Neuron (in vitro differentiated cells): ENCODE results near the gene TULP1.
"Not testable (repeated sequence)": the region's sequence is repeated elsewhere in the genome, so short reads cannot be mapped to it uniquely, and the experiment has no call there.

Experiments used
- H2AFZ ChIP-seq: one replicate; pipeline ENCODE4 v1.6.1; 2013; ENCODE audit warnings: low read depth, mild to moderate bottlenecking, inconsistent platforms, low read length, moderate library complexity
- H3K27me3 ChIP-seq: one replicate; pipeline ENCODE4 v1.6.1; 2013; ENCODE audit warnings: low read length; ENCODE audit not compliant: insufficient read depth
- H3K36me3 ChIP-seq: one replicate; pipeline ENCODE4 v1.6.1; 2013; ENCODE audit warnings: low read length; ENCODE audit not compliant: insufficient read depth
- H3K4me1 ChIP-seq: one replicate; pipeline ENCODE4 v1.6.1; 2013; ENCODE audit warnings: low read length; ENCODE audit not compliant: insufficient read depth
- H3K4me3 ChIP-seq: 2 replicates; pipeline ENCODE4 v1.5.1; 2013; ENCODE audit warnings: mild to moderate bottlenecking, low read length, moderate library complexity
- H3K9me3 ChIP-seq: one replicate; pipeline ENCODE4 v1.6.1; 2013; ENCODE audit warnings: low read length

Gene TULP1

GRCh38 chr6:35539223-35539622 lies 26.5 kb upstream of the TULP1 start:
- no peaks in the 10 kb centered on the region for H3K27me3 ChIP-seq
- no peak overlapping the region for H2AFZ ChIP-seq
- H3K36me3 ChIP-seq = no peaks in the 10 kb centered on the region
- peaks cover 8% of the 10 kb centered on the region for H3K4me1 ChIP-seq
- no peak overlapping the region for H3K4me3 ChIP-seq
- H3K9me3 ChIP-seq = peaks cover 2% of the 10 kb centered on the region

GRCh38 chr6:35535847-35536246 lies 23.2 kb upstream of the TULP1 start:
- not testable (repeated sequence) for H3K36me3 ChIP-seq, H3K27me3 ChIP-seq, H3K4me3 ChIP-seq, H2AFZ ChIP-seq, H3K9me3 ChIP-seq
- H3K4me1 ChIP-seq = peaks cover 15% of the 10 kb centered on the region

GRCh38 chr6:35534407-35535170 lies 21.9 kb upstream of the TULP1 start:
- H3K9me3 ChIP-seq = no peaks in the 10 kb centered on the region
- H3K4me3 ChIP-seq = no peak overlapping the region
- peaks cover 15% of the 10 kb centered on the region for H3K4me1 ChIP-seq
- H3K36me3 ChIP-seq = no peaks in the 10 kb centered on the region
- H3K27me3 ChIP-seq = no peaks in the 10 kb centered on the region
- H2AFZ ChIP-seq = peak overlapping the region; percentile 59

GRCh38 chr6:35533981-35534380 lies 21.3 kb upstream of the TULP1 start:
- Histone ChIP-seq H3K4me1 (peaks cover 15% of the 10 kb centered on the region), H3K9me3 (no peaks in the 10 kb centered on the region), H3K27me3 (no peaks in the 10 kb centered on the region), H2AFZ (peak overlapping the region; percentile 59), H3K4me3 (no peak overlapping the region), H3K36me3 (no peaks in the 10 kb centered on the region)

DNA sequence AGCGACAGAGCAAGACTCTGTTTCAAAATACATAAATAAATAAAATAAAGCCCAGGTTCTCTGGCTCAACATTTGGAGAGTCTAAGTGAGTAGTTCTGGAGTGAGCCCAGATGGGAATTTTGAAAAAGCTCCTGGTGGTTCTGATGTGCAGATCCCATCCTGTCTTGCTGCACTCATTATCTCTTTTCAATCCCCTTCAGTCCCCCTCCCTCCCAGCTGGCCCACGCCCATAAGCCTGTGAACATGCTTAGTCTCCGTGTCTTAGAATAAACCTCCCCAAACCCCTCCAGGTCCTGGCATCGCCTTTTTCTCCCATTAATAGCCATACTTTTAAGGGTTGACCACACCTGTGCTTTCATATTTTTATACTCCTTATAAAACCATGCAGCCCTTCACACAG lies 19.4 kb upstream of the TULP1 start:
- no peaks in the 10 kb centered on the region for H3K36me3 ChIP-seq

DNA sequence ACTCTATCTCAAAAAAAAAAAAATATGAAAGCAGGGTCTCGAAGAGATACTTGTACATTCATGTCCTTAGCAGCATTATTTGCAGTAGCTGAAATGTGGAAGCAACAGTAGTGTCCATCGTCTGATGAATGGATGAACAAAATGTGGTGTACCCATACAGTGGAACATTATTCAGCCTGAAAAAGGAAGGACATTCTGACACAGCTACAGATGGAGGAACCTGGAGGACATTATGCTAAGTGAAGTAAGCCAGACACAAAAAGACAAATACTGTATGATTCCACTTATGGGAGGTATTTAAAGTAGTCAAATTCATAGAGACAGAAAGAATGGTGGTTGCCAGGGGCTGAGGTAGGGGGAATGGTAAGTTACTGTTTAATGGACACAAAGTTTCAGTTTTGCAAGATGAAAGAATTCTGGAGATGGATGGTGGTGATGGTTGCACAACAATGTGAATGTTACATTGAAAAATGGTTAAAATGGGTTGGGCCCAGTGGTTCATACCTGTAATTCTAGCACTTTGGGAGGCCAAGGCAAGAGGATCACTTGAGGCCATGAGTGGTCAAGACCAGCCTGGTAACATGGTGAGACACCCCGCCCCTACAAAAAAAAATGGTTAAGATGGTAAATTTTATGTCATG lies 11.8 kb upstream of the TULP1 start:
- H3K4me1 ChIP-seq = no peaks in the 10 kb centered on the region
- no peaks in the 10 kb centered on the region for H3K9me3 ChIP-seq
- no peak overlapping the region for H3K4me3 ChIP-seq
- H2AFZ ChIP-seq = no peak overlapping the region
- no peaks in the 10 kb centered on the region for H3K27me3 ChIP-seq
- no peaks in the 10 kb centered on the region for H3K36me3 ChIP-seq

More for the DNA sequence above, 19.4 kb upstream of the TULP1 start:
- H3K4me3 ChIP-seq = no peak overlapping the region
- no peaks in the 10 kb centered on the region for H3K27me3 ChIP-seq
- peaks cover 15% of the 10 kb centered on the region for H3K4me1 ChIP-seq
- H2AFZ ChIP-seq = no peak overlapping the region
- no peaks in the 10 kb centered on the region for H3K9me3 ChIP-seq

- no peaks in the 10 kb centered on the region for H3K27me3 ChIP-seq
- no peaks in the 10 kb centered on the region for H3K36me3 ChIP-seq
- H3K9me3 ChIP-seq = no peaks in the 10 kb centered on the region
- H3K4me1 ChIP-seq = no peaks in the 10 kb centered on the region
- H3K4me3 ChIP-seq = no peak overlapping the region
- H2AFZ ChIP-seq = no peak overlapping the region
Measured at GRCh38 chr6:35522660-35523658, 10.3 kb upstream of the TULP1 start.

- no peak overlapping the region for H2AFZ ChIP-seq
- no peaks in the 10 kb centered on the region for H3K36me3 ChIP-seq
- no peaks in the 10 kb centered on the region for H3K9me3 ChIP-seq
- H3K4me1 ChIP-seq = no peaks in the 10 kb centered on the region
- H3K27me3 ChIP-seq = no peaks in the 10 kb centered on the region
- H3K4me3 ChIP-seq = no peak overlapping the region
Measured at GRCh38 chr6:35522151-35522550, 9.5 kb upstream of the TULP1 start.

GRCh38 chr6:35521235-35521634 lies 8.5 kb upstream of the TULP1 start:
- H3K36me3 ChIP-seq = no peaks in the 10 kb centered on the region
- H3K9me3 ChIP-seq = no peaks in the 10 kb centered on the region
- H3K4me3 ChIP-seq = no peak overlapping the region
- H3K27me3 ChIP-seq = no peaks in the 10 kb centered on the region
- no peak overlapping the region for H2AFZ ChIP-seq
- no peaks in the 10 kb centered on the region for H3K4me1 ChIP-seq

DNA sequence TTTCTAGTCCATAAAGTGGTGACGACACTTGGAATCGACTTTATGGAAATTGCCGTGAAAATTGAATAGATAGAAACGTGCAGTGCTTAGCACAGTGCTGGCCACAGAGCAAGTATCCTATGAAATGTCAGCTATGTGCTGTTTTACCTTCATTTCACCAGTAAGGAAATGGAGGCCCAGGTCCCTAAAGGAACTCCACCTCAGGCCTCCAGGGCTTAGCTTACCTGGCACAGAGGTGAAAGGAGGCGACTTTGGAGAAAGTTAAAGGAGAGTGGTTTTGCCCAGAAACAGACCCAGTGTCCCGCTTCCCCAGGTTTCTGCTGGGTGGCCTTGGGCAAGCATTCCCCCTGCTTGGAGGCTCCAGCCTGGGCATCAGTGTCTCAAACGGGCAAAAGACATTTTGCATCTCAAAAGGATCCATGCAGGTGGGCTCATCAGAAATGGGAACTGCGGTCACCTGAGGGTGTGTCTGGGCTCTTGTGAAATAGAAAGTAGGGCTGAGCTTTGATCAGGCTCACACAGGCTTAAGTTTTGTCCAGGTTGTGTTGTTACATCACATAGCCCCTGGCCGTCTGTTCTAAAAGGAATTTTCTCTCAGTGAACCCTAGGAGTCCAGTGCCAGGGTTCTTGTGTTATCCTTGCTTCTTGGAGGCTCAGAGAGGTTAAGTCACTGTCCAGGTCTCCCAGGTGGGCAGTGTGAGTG lies 6.8 kb upstream of the TULP1 start:
- Histone ChIP-seq H3K4me3 (no peak overlapping the region), H3K4me1 (no peaks in the 10 kb centered on the region), H2AFZ (no peak overlapping the region), H3K36me3 (no peaks in the 10 kb centered on the region), H3K27me3 (no peaks in the 10 kb centered on the region), H3K9me3 (no peaks in the 10 kb centered on the region)

- Histone ChIP-seq H2AFZ (no peak overlapping the region), H3K4me1 (no peaks in the 10 kb centered on the region), H3K36me3 (no peaks in the 10 kb centered on the region), H3K9me3 (no peaks in the 10 kb centered on the region), H3K27me3 (no peaks in the 10 kb centered on the region), H3K4me3 (no peak overlapping the region)
Measured at GRCh38 chr6:35518566-35519312, 6.0 kb upstream of the TULP1 start.

DNA sequence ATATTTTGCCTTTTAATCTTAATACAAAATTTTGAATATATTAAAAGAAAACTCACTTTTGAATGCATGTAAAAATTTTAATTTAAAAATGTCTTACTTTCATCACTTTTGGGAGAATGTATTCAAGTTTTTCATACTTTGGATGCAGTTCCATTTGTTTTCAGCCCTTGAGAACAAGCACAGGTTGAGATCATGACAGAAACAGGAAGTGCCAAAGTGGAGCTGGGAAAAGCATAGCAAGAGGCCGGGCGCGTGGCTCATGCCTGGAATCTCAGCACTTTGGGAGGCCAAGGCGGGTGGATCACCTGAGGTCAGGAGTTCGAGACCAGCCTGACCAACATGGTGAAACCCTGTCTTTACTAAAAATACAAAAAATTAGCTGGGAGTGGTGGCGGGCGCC lies 5.3 kb upstream of the TULP1 start:
- not testable (repeated sequence) for H3K9me3 ChIP-seq, H3K4me1 ChIP-seq, H3K27me3 ChIP-seq, H3K4me3 ChIP-seq, H3K36me3 ChIP-seq, H2AFZ ChIP-seq
